Hepatocyte (in vitro differentiated cells): Measurements from ENCODE around the gene SLC1A3. TPM values are rescaled to one million over a fixed set of nuclear protein-coding genes. Genes with fewer than 3 reads are reported as not detected.
A peak's percentile ranks its signal among the peaks of the same experiment; 100 is the strongest.

Experiments used
- DNase-seq: peaks from one replicate; pipeline ENCODE4 v3.0.0-alpha.2; 2016; ENCODE audit warnings: low spot score
- H2AFZ ChIP-seq: fragments of 200-600 bp; sonication (generic); 2 replicates; pipeline ENCODE4 v1.6.0; 2016; ENCODE audit warnings: antibody characterized with exemption, mild to moderate bottlenecking
- H3K27ac ChIP-seq: fragments of 200-600 bp; sonication (generic); 2 replicates; pipeline ENCODE4 v1.5.1; 2016; ENCODE audit warnings: mild to moderate bottlenecking
- H3K27me3 ChIP-seq: fragments of 200-600 bp; sonication (generic); 2 replicates; pipeline ENCODE4 v1.6.1; 2016
- H3K36me3 ChIP-seq: fragments of 200-600 bp; sonication (generic); replicated peaks from 2 replicates; pipeline ENCODE4 v1.5.1; 2016; ENCODE audit warnings: low read depth; ENCODE audit not compliant: insufficient read depth
- H3K4me1 ChIP-seq: fragments of 200-600 bp; sonication (generic); 2 replicates; pipeline ENCODE4 v1.5.1; 2016; ENCODE audit warnings: mild to moderate bottlenecking, moderate library complexity; ENCODE audit not compliant: insufficient read depth
- H3K4me2 ChIP-seq: fragments of 200-600 bp; sonication (generic); 2 replicates; pipeline ENCODE4 v1.6.0; 2016
- H3K4me3 ChIP-seq: fragments of 200-600 bp; sonication (generic); 2 replicates; pipeline ENCODE4 v1.5.1; 2016; ENCODE audit warnings: mild to moderate bottlenecking
- H3K79me2 ChIP-seq: fragments of 200-600 bp; sonication (generic); 2 replicates; pipeline ENCODE4 v1.6.0; 2017; ENCODE audit warnings: mild to moderate bottlenecking
- H3K9me2 ChIP-seq: fragments of 200-600 bp; sonication (generic); replicated peaks from 2 replicates; pipeline ENCODE4 v1.6.0; 2017; ENCODE audit warnings: mild to moderate bottlenecking; ENCODE audit not compliant: insufficient read depth
- H3K9me3 ChIP-seq: fragments of 200-600 bp; sonication (generic); 2 replicates; pipeline ENCODE4 v1.5.1; 2016; ENCODE audit warnings: low read depth, mild to moderate bottlenecking
- H4K20me1 ChIP-seq: fragments of 200-600 bp; sonication (generic); 2 replicates; pipeline ENCODE4 v1.6.0; 2016; ENCODE audit warnings: mild to moderate bottlenecking; ENCODE audit not compliant: insufficient read depth, poor library complexity, severe bottlenecking
- EZH2 ChIP-seq: fragments of 200-600 bp; sonication (generic); IDR thresholded peaks from 2 replicates; pipeline ENCODE4 v1.6.1; 2016; ENCODE audit warnings: antibody characterized with exemption, mild to moderate bottlenecking, borderline replicate concordance
- EZH2phosphoT487 ChIP-seq: fragments of 200-600 bp; sonication (generic); IDR thresholded peaks from one replicate; pipeline ENCODE4 v1.6.1; 2018; ENCODE audit warnings: antibody characterized with exemption, mild to moderate bottlenecking, low read depth, moderate library complexity; ENCODE audit not compliant: unreplicated experiment, severe bottlenecking
- WGBS: methylation state at CpG from one replicate; pipeline ENCODE4 v1.1.6; 2016; ENCODE audit warnings: low lambda C conversion rate; ENCODE audit errors: missing lambda C conversion rate; 5-methylcytosine and 5-hydroxymethylcytosine counted together
- polyA plus RNA-seq: library from polyadenylated mRNA; unstranded; fragments of >200 nt; fragmentation: Nextera tagmentation; extraction: Ambion mirVana; gene quantifications from 2 replicates; pipeline ENCODE4 v1.2.1, GENCODE V29; 2016
- total RNA-seq: library from RNA; depleted of rRNA; stranded (reverse); fragments of >200 nt; gene quantifications from 2 replicates; pipeline ENCODE4 v1.2.3, GENCODE V29; 2014
- TF ChIP-seq, protein P1 (sequence below): fragments of 200-600 bp; sonication (generic); IDR thresholded peaks from 2 replicates; pipeline ENCODE4 v1.5.1; 2016; ENCODE audit warnings: antibody characterized with exemption, mild to moderate bottlenecking; ENCODE audit not compliant: poor library complexity

The SLC1A3 gene
- total and polyA plus RNA-seq, 2 experiments from 2014 or later: 32.3 to 42.3 TPM

DNA sequence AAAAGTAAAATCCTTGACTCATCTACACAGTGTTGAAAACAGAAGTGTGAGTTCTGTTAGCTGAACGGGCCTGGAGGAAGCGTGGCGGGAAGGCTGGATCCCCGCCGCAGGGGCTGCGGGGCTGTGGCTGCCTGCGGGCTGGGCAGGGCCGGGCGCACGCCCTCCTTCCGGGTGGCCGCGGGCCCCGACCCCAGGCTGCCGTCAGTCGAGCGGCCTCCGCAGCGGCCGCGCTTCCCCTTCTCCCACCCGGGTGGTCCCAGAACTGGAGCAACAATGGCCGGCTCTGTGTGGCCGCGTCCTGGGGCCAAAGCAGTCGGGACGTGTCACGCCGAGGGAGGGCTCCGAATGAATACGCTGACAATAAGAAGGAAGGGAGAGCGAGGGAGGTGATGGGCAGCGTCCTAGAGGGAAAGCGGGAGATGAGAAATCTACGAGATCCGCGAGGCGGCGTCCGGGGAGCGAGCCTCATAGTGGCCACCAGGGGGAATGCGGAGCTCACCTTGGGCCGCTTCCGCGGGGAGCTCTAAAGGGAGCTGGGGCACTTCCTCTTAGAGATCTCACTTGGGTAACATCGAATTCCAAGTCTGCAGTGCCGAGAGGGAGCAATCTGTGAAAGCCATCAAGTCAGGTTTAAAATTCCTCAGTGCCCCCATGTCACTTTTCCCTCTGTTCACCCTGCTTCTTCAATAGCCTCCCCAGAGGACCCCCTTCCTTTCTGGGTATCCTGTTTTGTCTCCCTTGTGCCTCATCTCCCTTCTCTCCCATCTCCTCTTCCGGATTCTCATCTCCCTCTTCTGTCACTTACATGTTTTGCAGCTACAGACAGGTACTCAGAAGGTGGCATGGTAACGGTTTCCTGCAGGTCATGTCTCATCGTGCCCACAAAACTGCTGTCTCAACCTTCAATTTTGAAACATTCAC lies 83.9 kb downstream of the SLC1A3 start:
- no peaks in the 10 kb centered on the region for H3K36me3 ChIP-seq
- H4K20me1 ChIP-seq: no peaks in the 10 kb centered on the region
- H3K4me3 ChIP-seq: peak overlapping the region; percentile 23
- peak overlapping the region; percentile 75 for H3K4me2 ChIP-seq
- 4% methylated on average over 50 of the region's 50 CpGs for WGBS
- H2AFZ ChIP-seq: peak overlapping the region; percentile 52
- H3K4me1 ChIP-seq: peaks cover 9% of the 10 kb centered on the region
- H3K79me2 ChIP-seq: no peaks in the 10 kb centered on the region
- H3K27ac ChIP-seq: peak overlapping the region; percentile 80
- no peaks in the 10 kb centered on the region for H3K27me3 ChIP-seq
- no peaks in the 10 kb centered on the region for H3K9me2 ChIP-seq
- TF ChIP-seq EZH2 (no peak), EZH2phosphoT487 (no peak)
- TF ChIP-seq, protein P1, sequence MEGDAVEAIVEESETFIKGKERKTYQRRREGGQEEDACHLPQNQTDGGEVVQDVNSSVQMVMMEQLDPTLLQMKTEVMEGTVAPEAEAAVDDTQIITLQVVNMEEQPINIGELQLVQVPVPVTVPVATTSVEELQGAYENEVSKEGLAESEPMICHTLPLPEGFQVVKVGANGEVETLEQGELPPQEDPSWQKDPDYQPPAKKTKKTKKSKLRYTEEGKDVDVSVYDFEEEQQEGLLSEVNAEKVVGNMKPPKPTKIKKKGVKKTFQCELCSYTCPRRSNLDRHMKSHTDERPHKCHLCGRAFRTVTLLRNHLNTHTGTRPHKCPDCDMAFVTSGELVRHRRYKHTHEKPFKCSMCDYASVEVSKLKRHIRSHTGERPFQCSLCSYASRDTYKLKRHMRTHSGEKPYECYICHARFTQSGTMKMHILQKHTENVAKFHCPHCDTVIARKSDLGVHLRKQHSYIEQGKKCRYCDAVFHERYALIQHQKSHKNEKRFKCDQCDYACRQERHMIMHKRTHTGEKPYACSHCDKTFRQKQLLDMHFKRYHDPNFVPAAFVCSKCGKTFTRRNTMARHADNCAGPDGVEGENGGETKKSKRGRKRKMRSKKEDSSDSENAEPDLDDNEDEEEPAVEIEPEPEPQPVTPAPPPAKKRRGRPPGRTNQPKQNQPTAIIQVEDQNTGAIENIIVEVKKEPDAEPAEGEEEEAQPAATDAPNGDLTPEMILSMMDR: peak; percentile 70
- peak; percentile 94 for DNase-seq
- no peaks in the 10 kb centered on the region for H3K9me3 ChIP-seq

DNA sequence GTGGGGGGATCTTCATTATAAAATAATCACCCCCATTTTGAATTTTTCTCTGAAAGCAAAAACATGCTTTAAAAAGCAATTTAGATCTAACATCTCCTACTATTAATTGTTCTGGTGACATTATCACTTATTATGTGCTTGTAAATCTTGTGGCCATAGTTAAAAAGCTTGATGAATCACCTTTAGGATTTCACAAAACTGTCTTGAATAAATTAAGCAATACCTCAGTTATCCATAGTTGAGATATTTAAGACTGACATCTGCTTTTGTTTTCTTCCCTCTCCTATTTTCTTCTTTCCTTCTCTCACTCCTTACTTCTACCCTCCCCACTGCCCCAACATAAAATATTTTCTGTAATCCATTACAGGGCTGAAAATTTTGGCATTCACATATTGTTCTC lies 84.8 kb downstream of the SLC1A3 start:
- TF ChIP-seq EZH2phosphoT487: no peak
- TF ChIP-seq EZH2: no peak
- TF ChIP-seq, protein P1: no peak
- Histone ChIP-seq H3K27ac (no peak overlapping the region), H3K27me3 (no peaks in the 10 kb centered on the region), H4K20me1 (no peaks in the 10 kb centered on the region), H3K9me2 (no peaks in the 10 kb centered on the region), H3K36me3 (no peaks in the 10 kb centered on the region), H3K9me3 (no peaks in the 10 kb centered on the region), H3K4me2 (no peak overlapping the region), H3K4me1 (peaks cover 9% of the 10 kb centered on the region), H3K4me3 (no peak overlapping the region), H2AFZ (no peak overlapping the region), H3K79me2 (no peaks in the 10 kb centered on the region)
- no peak for DNase-seq

DNA sequence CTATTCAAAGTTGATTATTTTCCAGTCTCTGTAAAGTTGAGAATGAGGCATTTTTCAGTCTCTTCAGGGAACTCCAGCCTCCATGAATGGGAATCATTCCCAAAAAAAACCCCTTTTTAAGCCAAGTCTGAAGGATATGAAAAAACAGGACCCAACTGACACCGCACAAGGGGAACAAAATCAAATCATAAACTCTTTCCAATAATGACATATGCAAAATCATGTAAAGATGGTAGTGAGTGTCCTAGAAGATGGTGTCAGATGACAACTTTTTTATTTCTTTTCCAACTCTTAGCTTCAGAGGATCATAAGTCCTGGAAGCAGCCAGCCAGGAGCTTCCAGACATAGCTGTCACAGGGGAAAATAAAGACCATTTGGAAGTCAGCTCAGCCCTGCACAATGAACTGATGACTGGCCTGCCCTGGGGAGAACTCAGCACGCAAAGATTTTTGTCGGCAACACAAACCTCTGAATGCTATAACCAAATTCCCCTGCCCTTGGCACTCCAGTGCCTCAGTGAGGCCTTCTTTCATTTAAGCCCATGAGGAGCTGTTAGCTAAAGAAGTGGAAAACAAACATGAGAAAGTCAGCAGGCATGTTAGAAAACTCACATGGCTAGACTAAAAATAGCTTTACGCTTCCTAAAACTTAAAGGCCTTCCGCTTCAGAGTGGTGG lies 85.4 kb downstream of the SLC1A3 start:
- Histone ChIP-seq H3K9me3 (no peaks in the 10 kb centered on the region), H3K27me3 (no peaks in the 10 kb centered on the region), H3K79me2 (no peaks in the 10 kb centered on the region), H4K20me1 (no peaks in the 10 kb centered on the region), H3K4me3 (no peak overlapping the region), H3K27ac (no peak overlapping the region), H2AFZ (no peak overlapping the region), H3K9me2 (no peaks in the 10 kb centered on the region), H3K4me1 (peaks cover 9% of the 10 kb centered on the region), H3K4me2 (no peak overlapping the region), H3K36me3 (no peaks in the 10 kb centered on the region)
- DNase-seq: no peak
- TF ChIP-seq EZH2phosphoT487 (no peak), EZH2 (no peak)
- TF ChIP-seq, protein P1: no peak
- 79% methylated on average over 5 of the region's 5 CpGs for WGBS
